Activated T-helper 2 cell treated with anti-CD3 and anti-CD28 coated beads, Interferon-gamma antibody, Interleukin-2, Interleukin-4, amounts not matched to agents 10 μg/mL and 5 μg/mL and 100 μg/mL, durations not matched to agents 14 hours and 24 hours and 36 hours (primary cell): ENCODE measurements around the gene NMD3. TPM values are rescaled to one million over a fixed set of nuclear protein-coding genes. Genes with fewer than 3 reads are reported as not detected.
"Not testable (repeated sequence)": the region's sequence is repeated elsewhere in the genome, so short reads cannot be mapped to it uniquely, and the experiment has no call there.

Experiments
- DNase-seq: peaks from one replicate; pipeline ENCODE4 v3.0.0; 2021; ENCODE audit warnings: low spot score
- H3K27ac Mint-ChIP-seq: one replicate; pipeline ENCODE4 v1.8.0; 2021; ENCODE audit warnings: mixed read lengths
- H3K27me3 Mint-ChIP-seq: one replicate; pipeline ENCODE4 v1.8.0; 2021; ENCODE audit warnings: low read depth, mixed read lengths
- H3K36me3 Mint-ChIP-seq: one replicate; pipeline ENCODE4 v1.8.0; 2021; ENCODE audit warnings: low read depth, mixed read lengths
- H3K4me1 Mint-ChIP-seq: one replicate; pipeline ENCODE4 v1.8.0; 2021; ENCODE audit warnings: low read depth, mixed read lengths
- H3K4me3 Mint-ChIP-seq: one replicate; pipeline ENCODE4 v1.8.0; 2021; ENCODE audit warnings: low read depth, mild to moderate bottlenecking, moderate library complexity, mixed read lengths
- H3K9me3 Mint-ChIP-seq: one replicate; pipeline ENCODE4 v1.8.0; 2021; ENCODE audit warnings: mixed read lengths
- intact Hi-C: fragments of 100-400 bp; cut with micrococcal nuclease; formaldehyde crosslinking; loops from one replicate; pipeline ENCODE4 v1.15.1; 2023
- total RNA-seq: library from RNA; stranded (reverse); gene quantifications from 2 replicates; pipeline ENCODE4 v1.2.3, GENCODE V29; 2022

NMD3 gene
- 70.1 and 70.4 TPM in 2 replicates for total RNA-seq

DNA sequence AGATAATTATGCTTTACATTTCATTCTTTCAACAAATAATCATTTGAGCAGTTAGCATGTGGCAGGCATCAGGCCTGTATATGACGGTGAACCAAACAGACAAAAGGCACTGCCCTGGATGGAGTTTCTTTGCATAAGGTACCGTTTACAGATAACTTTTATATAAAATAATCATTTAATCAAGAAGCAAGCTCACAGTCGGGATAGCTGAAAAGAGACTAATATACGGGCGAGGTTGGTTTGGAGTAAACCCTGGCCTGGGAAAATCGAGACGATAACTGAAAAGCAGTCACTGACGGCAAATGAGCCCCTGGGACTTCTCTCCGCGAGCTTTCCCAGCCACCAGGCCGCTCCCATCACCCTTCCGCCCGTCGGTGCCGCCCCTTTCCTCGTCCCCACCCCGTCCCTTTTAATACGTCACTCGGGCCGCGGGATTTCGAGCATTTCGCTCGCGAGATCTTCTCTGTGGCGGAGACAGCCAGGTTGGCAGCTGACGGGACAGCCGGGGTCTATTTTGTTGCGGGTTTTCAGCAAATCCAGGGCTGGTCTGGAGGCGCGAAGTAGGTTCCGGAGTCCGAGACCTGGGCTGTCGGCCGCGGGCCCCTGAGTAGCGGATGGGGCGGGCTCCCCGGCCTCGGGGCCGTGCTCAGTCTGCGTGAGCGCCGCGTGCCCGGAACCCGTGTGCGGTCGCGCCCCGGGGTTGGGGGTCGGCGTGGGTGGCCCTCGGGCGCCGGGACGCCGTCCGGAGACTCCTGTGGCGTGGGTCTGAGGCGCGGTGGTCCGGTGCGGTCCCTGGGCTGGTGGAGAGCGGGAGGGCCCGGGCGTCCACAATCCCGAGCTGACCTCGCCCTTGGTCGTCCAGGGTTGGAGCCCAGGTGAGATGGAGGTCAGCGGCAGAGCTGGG, at the start of gene NMD3:
TSS of gene NMD3 (plus strand) at position 462 of the 904 bp plus-strand sequence. CDS start 703 bp downstream, outside the sequence.
- Mint-ChIP-seq H3K4me3 (peak within 1 kb of the TSS; percentile 94), H3K4me1 (peaks cover 23% of the 10 kb centered on the region), H3K27me3 (peaks cover 7% of the 10 kb centered on the region), H3K36me3 (peaks cover 25% of the 10 kb centered on the region), H3K9me3 (peaks cover 8% of the 10 kb centered on the region), H3K27ac (peak within 1 kb of the TSS; percentile 85)
- intact Hi-C loops: loop anchor here (5.0 kb wide), 1 partner anchor 464 kb away; the partner anchor contains the start of gene PPM1L
- peak; percentile 88 for DNase-seq

DNA sequence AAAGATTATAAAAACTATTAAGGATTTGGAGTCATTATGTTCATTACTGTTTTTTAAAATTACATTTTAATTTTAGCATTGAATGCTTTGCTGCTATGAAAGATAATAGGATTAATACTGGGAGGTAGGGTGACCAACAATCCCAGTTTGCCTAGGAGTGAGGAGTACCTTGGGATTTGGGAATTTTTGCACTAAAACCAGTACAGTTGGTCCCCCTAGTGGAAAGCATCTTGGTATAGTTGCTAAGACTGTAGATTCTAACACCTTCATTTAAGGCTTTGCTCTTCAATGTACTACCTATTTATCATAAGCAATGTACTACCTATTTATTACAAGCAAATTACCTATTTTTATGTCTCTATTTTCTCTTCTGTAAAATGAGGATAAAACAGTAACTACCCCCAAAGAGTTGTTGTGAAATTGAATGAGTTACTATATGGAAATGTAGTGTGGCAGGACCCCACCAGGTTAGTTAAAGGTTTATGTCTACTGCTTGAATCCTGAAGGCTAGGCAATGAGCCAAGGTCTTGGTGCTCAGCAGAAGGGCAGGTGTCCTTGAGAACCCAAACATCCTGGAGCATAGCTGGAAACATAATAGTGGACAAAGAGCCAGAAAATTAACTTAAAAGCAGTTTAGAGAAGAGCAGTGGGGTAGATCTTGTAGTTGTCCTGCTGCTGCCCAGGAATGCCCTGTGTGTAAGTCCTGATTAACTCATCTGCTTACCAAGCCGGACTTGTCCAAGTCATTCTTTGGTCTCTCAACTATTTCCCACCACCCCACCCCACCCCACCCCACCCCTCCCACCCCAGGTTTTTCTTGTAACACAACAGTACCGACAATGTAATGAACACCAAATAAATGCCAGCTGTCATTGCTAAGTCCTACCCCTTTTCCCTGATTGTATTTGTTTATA, 49.2 kb upstream of the NMD3 start:
- Mint-ChIP-seq H3K4me3 (no peak overlapping the region), H3K27me3 (peaks cover 2% of the 10 kb centered on the region)

DNA sequence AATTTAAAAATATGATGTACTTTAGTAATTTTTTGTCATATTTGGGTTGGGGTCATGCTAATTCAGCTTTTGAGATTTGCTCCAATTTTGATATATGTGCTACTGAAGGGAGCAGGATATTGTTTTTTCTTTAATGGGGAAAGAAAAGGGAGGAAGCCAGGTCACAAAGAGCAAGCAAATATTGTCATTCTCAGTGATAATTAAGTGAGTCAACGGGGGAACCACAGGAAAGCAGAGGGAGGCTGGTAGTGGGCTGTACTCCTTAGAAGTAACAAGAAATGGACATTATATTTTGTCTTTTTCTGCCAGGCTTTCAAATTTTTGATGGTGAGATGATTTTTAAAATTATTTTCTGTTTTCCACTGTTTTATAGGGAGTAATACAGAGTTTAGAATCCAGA, 45.6 kb upstream of the NMD3 start:
- intact Hi-C loops: no loop called here
- no peak overlapping the region for H3K4me3 Mint-ChIP-seq
- no peaks in the 10 kb centered on the region for H3K9me3 Mint-ChIP-seq
- H3K27ac Mint-ChIP-seq: no peak overlapping the region
- no peaks in the 10 kb centered on the region for H3K36me3 Mint-ChIP-seq
- no peaks in the 10 kb centered on the region for H3K4me1 Mint-ChIP-seq
- H3K27me3 Mint-ChIP-seq: peaks cover 2% of the 10 kb centered on the region
- no peak for DNase-seq

More for the DNA sequence above, 49.2 kb upstream of the NMD3 start:
- H3K4me1 Mint-ChIP-seq: no peaks in the 10 kb centered on the region
- no peak for DNase-seq
- no peaks in the 10 kb centered on the region for H3K36me3 Mint-ChIP-seq
- H3K9me3 Mint-ChIP-seq: no peaks in the 10 kb centered on the region
- intact Hi-C loops: no loop called here
- no peak overlapping the region for H3K27ac Mint-ChIP-seq

DNA sequence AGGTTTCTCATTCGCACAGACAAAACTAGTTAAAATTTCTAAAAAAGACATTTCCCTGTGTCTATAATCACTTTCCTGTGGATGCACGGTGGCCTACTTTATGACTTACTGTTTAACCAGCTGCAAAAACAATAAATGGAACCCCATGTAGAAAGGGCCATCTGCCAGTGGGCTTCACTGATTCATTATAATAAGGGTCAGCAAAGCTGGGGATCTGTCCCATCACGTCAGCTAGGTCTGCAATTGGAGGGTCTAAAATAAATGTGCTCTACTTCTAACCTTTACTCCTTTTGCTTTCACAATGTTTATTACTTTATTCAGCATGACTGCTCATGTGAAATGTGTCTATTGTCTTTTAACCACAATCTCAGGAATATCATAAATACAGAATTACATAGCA, 43.1 kb upstream of the NMD3 start:
- Mint-ChIP-seq H3K27ac (no peak overlapping the region), H3K27me3 (peaks cover 3% of the 10 kb centered on the region), H3K36me3 (no peaks in the 10 kb centered on the region), H3K4me3 (no peak overlapping the region), H3K4me1 (no peaks in the 10 kb centered on the region), H3K9me3 (no peaks in the 10 kb centered on the region)
- DNase-seq: no peak
- intact Hi-C loops: no loop called here

DNA sequence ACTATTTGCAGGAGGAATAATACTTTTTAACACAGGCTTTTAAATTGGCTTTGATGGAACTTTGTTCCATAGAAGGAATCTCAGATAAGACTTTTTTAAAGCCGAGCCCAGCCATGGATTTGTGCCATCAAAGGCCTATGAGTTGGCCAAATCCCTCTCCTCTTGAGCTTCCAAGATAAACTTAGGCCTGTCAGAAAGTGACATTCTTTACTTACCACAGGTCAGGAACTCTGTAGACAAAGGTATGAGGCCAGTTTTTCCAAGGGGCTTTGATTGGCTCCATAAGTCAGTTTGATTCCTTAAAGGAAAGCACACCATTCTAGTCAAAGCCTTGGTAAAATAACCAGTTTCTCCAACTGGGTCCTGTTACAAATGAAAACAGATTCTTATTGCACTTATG, 39.7 kb upstream of the NMD3 start:
- H3K27ac Mint-ChIP-seq, H3K4me3 Mint-ChIP-seq, intact Hi-C loops, H3K36me3 Mint-ChIP-seq, H3K9me3 Mint-ChIP-seq, H3K27me3 Mint-ChIP-seq, DNase-seq, H3K4me1 Mint-ChIP-seq: not testable (repeated sequence)

DNA sequence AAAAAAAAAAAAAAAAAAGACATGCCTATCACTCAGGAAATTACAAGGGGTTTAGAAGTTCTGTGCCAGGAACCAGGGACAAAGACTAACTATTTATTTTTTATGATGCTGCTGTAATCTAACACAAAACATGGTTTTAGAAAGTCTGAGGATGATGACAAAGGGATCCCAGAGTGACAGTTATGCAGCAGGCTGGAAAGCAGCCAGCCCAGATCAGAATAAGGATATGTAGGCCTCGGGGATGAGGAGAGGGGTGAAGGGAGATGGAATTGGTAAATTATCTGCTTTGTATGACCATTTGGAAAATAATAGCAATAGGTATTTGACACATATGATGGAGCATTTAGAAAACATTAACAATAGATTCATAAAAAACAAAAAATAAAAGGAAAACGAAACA, 34.1 kb upstream of the NMD3 start:
- Mint-ChIP-seq H3K4me3 (no peak overlapping the region), H3K4me1 (no peaks in the 10 kb centered on the region), H3K9me3 (no peaks in the 10 kb centered on the region), H3K36me3 (no peaks in the 10 kb centered on the region), H3K27ac (no peak overlapping the region), H3K27me3 (peaks cover 11% of the 10 kb centered on the region)
- intact Hi-C loops: no loop called here
- DNase-seq: no peak

DNA sequence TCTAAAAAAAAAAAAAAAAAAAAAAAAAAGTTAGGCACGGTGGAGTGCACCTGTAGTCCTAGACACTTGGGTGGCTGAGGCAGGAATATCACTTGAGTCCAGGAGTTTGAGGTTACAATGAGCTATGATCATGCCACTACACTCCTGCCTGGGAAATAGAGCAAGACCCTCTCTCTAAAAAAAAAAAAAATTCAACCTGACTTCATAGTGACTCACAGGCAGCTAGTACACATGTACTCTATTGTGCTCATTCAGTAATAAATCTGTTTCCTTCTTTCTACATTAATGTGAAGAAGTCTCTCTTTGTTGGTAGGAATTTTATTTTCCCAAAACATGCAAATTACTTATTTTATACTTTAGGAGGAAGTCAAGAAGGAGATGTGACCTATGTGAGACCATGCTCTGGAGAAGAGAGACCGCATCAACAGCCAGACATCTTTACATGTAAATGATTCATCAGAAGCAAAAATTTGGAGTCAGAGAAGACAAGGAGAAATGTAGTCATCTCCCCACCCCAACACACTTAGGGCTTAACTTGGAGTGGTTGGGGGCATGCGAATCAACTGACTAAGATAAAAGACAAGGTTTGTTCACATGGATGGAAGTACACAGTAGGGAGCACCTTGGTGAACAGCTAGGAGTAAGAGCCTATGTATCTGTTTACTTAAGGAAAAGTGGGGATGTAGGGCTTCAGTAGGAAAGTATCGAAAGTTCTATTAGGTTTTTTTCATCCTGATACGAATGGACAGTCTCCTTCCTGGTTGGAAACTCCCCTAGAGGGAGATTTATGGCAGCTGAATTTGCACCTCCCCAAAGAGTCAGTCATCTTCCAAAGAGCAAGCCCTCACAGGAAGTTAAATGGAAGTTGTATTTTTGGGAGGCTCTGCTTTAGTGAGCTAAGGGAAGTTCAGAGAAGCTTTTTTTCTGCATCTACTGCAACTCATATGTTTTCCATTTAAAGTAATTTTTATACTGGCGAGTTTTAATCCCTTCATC, 23.0 kb upstream of the NMD3 start:
- Mint-ChIP-seq H3K27ac (no peak overlapping the region), H3K4me1 (no peaks in the 10 kb centered on the region)

DNA sequence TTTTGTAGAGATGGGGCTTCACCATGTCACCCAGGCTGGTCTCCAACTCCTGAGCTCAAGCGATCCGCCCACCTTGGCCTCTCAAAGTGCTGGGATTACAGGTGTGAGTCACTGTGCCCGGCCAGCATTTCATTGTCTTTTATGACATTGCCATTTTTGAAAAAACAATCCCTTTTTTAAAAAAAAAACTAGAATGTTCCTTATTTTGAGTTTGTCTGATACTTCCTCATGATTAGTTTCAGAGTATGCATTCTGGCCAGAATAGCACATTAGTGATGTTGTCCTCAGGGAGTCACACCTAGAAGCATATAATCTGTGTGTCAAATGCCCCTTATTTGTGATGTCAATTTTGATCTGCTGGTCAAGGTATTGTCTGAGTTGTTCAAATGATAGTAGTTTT, 21.2 kb upstream of the NMD3 start:
- no peaks in the 10 kb centered on the region for H3K4me1 Mint-ChIP-seq
- no peak overlapping the region for H3K4me3 Mint-ChIP-seq
- no peaks in the 10 kb centered on the region for H3K27me3 Mint-ChIP-seq
- DNase-seq: no peak
- intact Hi-C loops: no loop called here
- H3K36me3 Mint-ChIP-seq: no peaks in the 10 kb centered on the region
- H3K27ac Mint-ChIP-seq: no peak overlapping the region
- no peaks in the 10 kb centered on the region for H3K9me3 Mint-ChIP-seq

More for the DNA sequence above, 23.0 kb upstream of the NMD3 start:
- no peaks in the 10 kb centered on the region for H3K27me3 Mint-ChIP-seq
- no peaks in the 10 kb centered on the region for H3K9me3 Mint-ChIP-seq
- intact Hi-C loops: no loop called here
- DNase-seq: no peak
- H3K36me3 Mint-ChIP-seq: no peaks in the 10 kb centered on the region
- H3K4me3 Mint-ChIP-seq: no peak overlapping the region

DNA sequence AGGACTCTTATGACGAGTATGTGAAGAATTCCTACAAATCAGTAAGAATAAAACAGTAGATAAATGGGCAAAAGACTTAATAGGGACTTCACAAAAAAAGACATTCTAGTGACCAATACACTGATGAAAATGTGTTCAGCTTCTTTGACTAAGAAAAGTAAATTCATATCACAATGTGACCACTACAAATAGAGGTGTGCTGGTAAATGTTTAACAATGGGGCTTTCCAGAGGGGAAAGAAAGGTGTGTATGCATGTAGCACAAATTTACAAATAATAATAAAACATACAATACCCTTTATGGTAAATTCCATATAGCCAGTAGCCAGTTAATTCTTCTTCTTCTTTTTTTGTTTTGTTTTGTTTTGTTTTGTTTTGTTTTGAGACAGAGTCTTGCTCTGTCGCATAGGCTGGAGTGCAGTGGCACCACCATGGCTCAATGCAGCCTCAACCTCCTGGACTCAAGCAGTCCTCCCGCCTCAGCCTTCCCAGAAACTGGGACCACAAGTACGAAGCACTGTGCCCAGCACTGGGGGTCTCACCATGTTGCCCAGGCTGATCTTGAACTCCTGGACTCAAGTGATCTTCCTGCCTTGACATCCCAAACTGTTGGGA, 17.5 kb upstream of the NMD3 start:
- H3K27ac Mint-ChIP-seq: no peak overlapping the region
- intact Hi-C loops: no loop called here
- no peak overlapping the region for H3K4me3 Mint-ChIP-seq
- no peaks in the 10 kb centered on the region for H3K4me1 Mint-ChIP-seq
- peaks cover 2% of the 10 kb centered on the region for H3K27me3 Mint-ChIP-seq
- H3K36me3 Mint-ChIP-seq: no peaks in the 10 kb centered on the region
- H3K9me3 Mint-ChIP-seq: no peaks in the 10 kb centered on the region
- DNase-seq: no peak

DNA sequence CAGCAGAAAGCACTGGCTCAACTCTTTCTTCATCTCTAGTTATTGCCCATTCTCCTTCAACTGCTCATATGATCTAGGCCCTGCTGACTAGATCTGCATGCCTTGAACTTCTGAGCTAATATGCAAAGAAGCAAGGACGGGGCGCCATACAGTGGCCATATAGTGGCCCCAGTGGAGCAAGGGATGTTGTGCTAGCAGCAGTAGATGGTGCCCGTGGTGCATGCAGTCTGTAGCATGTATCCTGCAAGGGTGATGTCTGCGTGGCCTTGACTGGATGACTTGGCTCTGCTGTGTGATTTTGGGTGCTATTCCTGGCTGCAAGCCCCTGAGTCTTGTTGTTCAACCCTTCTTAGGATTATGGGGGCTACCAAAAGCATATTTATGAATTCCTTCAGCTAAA, 12.2 kb upstream of the NMD3 start:
- H3K4me1 Mint-ChIP-seq: no peaks in the 10 kb centered on the region
- H3K27ac Mint-ChIP-seq: no peak overlapping the region
- DNase-seq: no peak
- H3K4me3 Mint-ChIP-seq: no peak overlapping the region
- intact Hi-C loops: no loop called here
- H3K9me3 Mint-ChIP-seq: no peaks in the 10 kb centered on the region
- no peaks in the 10 kb centered on the region for H3K36me3 Mint-ChIP-seq
- H3K27me3 Mint-ChIP-seq: peaks cover 5% of the 10 kb centered on the region

DNA sequence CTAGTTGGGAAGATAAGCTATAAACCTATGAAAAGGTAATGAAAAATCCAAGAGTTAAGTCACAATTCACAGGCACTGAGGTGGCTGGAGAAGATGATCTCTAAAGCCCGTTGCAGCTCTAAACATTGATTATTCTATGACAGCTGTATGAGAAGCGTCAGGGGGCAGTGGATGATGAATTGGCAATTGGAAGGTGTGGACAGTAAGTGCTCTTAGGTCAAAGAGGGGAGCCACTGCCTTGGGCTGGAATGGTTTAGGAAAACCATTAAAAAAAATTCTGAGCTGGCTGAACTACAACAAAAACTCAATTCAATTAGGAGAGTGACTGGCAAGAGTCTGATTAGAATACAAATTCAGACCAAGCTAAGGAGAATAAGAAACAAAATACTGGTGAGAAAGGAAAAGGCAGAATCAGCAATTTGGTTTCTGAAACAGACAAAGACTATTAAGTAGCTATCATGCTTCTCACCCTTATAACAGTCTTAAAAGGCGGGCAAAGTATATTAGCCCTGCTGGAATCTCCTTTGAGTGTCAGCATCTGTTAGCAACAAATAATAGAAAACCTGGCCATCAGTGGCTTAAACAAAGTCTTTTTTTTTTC, 8.8 kb upstream of the NMD3 start:
- Mint-ChIP-seq H3K4me3 (no peak overlapping the region), H3K4me1 (no peaks in the 10 kb centered on the region), H3K9me3 (no peaks in the 10 kb centered on the region), H3K36me3 (no peaks in the 10 kb centered on the region), H3K27ac (no peak overlapping the region), H3K27me3 (peaks cover 21% of the 10 kb centered on the region)
- no peak for DNase-seq
- intact Hi-C loops: no loop called here
